Type B pancreatic cell (in vitro differentiated cells): ENCODE data around the gene PWP1. TPM values are rescaled to one million over a fixed set of nuclear protein-coding genes. Genes with fewer than 3 reads are reported as not detected.

Source experiments
- DNase-seq: peaks from one replicate; pipeline ENCODE4 v3.0.0; 2021; ENCODE audit warnings: mixed read lengths; ENCODE audit not compliant: unreplicated experiment; ENCODE audit errors: extremely low spot score
- H3K27ac Mint-ChIP-seq: 2 replicates; pipeline ENCODE4 v1.8.0; 2021; ENCODE audit warnings: mild to moderate bottlenecking, mixed read lengths
- H3K27me3 Mint-ChIP-seq: 2 replicates; pipeline ENCODE4 v1.8.0; 2021; ENCODE audit warnings: mixed read lengths
- H3K36me3 Mint-ChIP-seq: 2 replicates; pipeline ENCODE4 v1.8.0; 2021; ENCODE audit warnings: mixed read lengths
- H3K4me1 Mint-ChIP-seq: one replicate; pipeline ENCODE4 v1.8.0; 2021; ENCODE audit warnings: mixed read lengths; ENCODE audit not compliant: unreplicated experiment
- H3K4me3 Mint-ChIP-seq: 2 replicates; pipeline ENCODE4 v1.8.0; 2021; ENCODE audit warnings: mild to moderate bottlenecking, mixed read lengths
- H3K9me3 Mint-ChIP-seq: 2 replicates; pipeline ENCODE4 v1.8.0; 2021; ENCODE audit warnings: mixed read lengths
- CTCF ChIP-seq: fragments of 200-600 bp; sonication (generic); conservative IDR thresholded peaks from 2 replicates; pipeline ENCODE4 v1.5.0; 2021; ENCODE audit warnings: antibody characterized with exemption, mild to moderate bottlenecking
- total RNA-seq: library from RNA; stranded (reverse); gene quantifications from 2 replicates; pipeline ENCODE4 v1.2.1, GENCODE V29; 2021; ENCODE audit warnings: low replicate concordance

The PWP1 gene
- total RNA-seq, 1 donor from 2014 or later, result 33.5 TPM

GRCh38 chr12:107660861-107661415 is 24.7 kb upstream of the PWP1 start:
- no peak overlapping the region for H3K27ac Mint-ChIP-seq
- H3K9me3 Mint-ChIP-seq, result no peaks in the 10 kb centered on the region
- DNase-seq, result no peak
- H3K4me1 Mint-ChIP-seq, result no peaks in the 10 kb centered on the region
- no peaks in the 10 kb centered on the region for H3K36me3 Mint-ChIP-seq
- TF ChIP-seq CTCF, result no peak
- H3K27me3 Mint-ChIP-seq, result peaks cover 4% of the 10 kb centered on the region
- no peak overlapping the region for H3K4me3 Mint-ChIP-seq

- no peak for DNase-seq
- TF ChIP-seq CTCF, result no peak
- no peak overlapping the region for H3K4me3 Mint-ChIP-seq
- H3K27me3 Mint-ChIP-seq, result peaks cover 8% of the 10 kb centered on the region
- no peaks in the 10 kb centered on the region for H3K36me3 Mint-ChIP-seq
- H3K9me3 Mint-ChIP-seq, result no peaks in the 10 kb centered on the region
- no peak overlapping the region for H3K27ac Mint-ChIP-seq
- no peaks in the 10 kb centered on the region for H3K4me1 Mint-ChIP-seq
These were observed 23.8 kb upstream of the PWP1 start for GRCh38 chr12:107661830-107662229.

- TF ChIP-seq CTCF, result no peak
- Mint-ChIP-seq H3K4me3 (no peak overlapping the region), H3K36me3 (no peaks in the 10 kb centered on the region), H3K9me3 (no peaks in the 10 kb centered on the region), H3K27ac (no peak overlapping the region), H3K4me1 (no peaks in the 10 kb centered on the region), H3K27me3 (peaks cover 10% of the 10 kb centered on the region)
- DNase-seq, result no peak
These were observed 23.1 kb upstream of the PWP1 start for GRCh38 chr12:107662484-107662883.

GRCh38 chr12:107663277-107663676 is 22.3 kb upstream of the PWP1 start:
- Mint-ChIP-seq H3K27me3 (peaks cover 17% of the 10 kb centered on the region), H3K36me3 (no peaks in the 10 kb centered on the region), H3K9me3 (no peaks in the 10 kb centered on the region), H3K4me3 (no peak overlapping the region), H3K4me1 (no peaks in the 10 kb centered on the region), H3K27ac (no peak overlapping the region)
- DNase-seq, result no peak
- TF ChIP-seq CTCF, result no peak

GRCh38 chr12:107666009-107666408 is 19.6 kb upstream of the PWP1 start:
- DNase-seq, result no peak
- Mint-ChIP-seq H3K27me3 (peaks cover 33% of the 10 kb centered on the region), H3K36me3 (no peaks in the 10 kb centered on the region), H3K4me1 (no peaks in the 10 kb centered on the region), H3K27ac (no peak overlapping the region), H3K4me3 (no peak overlapping the region), H3K9me3 (no peaks in the 10 kb centered on the region)
- no peak for TF ChIP-seq CTCF

GRCh38 chr12:107667464-107667863 is 18.1 kb upstream of the PWP1 start:
- no peak for TF ChIP-seq CTCF
- DNase-seq, result no peak
- Mint-ChIP-seq H3K4me3 (no peak overlapping the region), H3K9me3 (no peaks in the 10 kb centered on the region), H3K36me3 (no peaks in the 10 kb centered on the region), H3K4me1 (no peaks in the 10 kb centered on the region), H3K27me3 (peaks cover 41% of the 10 kb centered on the region), H3K27ac (no peak overlapping the region)
